Measurements from ENCODE around the gene GIMAP8.

GIMAP8 gene

GRCh38 chr7:150412016-150412415 is 38.4 kb upstream of the GIMAP8 start:
- DNase-seq: no peak

GRCh38 chr7:150412518-150413488 is 37.6 kb upstream of the GIMAP8 start:
- no peak for DNase-seq

DNA sequence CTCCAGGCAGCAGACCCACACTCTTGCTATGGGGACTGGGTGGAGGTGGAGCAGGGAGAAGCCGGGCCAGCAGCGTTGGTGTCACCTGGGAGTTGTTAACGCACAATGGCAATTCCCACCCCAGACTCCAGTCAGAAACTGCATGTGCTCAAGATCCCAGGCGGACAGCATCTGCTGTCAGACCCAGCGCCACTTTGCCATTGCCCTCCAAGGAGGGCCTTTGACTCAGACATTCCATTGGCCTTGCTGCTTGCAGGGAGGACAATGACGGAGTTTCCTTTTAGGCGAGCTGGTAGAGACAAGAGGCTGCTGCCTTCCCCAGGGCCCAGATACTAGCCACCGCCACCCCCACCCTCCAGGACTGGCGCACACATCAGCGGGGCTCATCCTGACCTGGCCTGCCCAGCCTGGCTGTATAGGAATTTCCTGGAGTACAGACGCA is 36.8 kb upstream of the GIMAP8 start:
- DNase-seq: no peak

DNA sequence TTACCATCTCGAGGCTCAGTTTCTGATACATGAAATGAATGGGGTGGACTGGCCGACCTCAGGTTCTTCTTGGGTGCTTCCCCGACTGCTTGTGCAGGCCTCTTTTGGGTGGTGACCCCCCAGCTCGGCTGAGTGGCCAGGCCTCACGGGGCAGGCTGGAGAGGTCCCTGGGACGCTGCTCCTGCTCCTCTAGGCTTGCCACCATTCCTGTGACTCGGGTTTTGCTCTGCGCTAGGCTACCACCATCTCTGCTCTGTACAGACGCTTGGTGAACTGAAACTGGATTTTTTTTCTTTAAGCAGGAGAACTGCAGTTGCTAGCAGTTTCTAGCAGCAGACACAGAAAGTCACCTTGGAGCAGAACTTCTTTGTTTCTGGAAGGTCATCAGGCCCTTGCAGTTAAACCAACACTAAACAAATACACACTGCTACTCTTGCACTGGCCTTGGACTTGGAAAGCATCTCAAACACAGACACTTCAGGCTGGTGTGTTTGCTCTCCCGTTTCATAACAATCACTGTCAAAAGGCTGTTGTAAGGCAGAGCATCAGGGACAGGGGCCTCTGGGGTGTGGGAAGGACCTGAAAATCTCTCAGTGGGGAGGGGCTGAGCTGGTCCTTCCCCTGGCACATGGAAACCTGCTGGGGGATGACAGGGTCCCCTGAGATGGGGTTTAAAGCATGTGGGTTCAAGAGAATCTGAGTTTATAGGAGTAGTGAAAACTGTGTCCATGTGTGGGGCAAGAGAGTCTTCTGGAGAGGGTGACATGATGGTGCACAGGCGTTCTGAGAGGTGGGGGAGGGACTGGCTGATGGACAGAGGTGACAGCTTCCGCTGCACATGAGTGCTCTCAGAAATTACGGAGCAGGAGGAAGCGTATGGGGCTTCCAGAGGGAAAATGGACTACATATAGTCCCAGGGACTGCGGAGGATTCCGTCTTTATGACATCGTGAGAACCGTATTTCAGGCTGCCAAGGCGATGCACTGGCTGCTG is 35.0 kb upstream of the GIMAP8 start:
- no peak for DNase-seq

GRCh38 chr7:150417239-150417638 is 33.2 kb upstream of the GIMAP8 start:
- no peak for DNase-seq

DNA sequence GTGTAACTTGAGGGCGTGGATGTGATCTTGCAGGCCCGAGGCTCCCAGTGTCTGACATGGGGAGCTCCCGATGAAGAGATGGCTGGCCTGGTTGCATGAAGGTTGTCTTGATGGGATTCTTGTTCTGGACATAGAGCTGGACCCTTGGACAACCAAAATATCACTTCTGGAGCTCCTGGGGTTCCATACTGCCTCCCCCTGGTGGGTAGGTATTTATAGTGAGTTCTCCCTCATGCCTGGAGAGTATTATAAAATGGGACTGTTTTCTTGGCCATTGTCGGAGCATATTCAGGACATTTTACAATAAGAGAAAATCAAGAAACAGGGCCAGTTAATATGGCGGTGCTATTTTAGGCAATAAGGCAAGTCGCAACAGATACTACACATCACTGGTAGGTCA is 32.6 kb upstream of the GIMAP8 start:
- DNase-seq: no peak

DNA sequence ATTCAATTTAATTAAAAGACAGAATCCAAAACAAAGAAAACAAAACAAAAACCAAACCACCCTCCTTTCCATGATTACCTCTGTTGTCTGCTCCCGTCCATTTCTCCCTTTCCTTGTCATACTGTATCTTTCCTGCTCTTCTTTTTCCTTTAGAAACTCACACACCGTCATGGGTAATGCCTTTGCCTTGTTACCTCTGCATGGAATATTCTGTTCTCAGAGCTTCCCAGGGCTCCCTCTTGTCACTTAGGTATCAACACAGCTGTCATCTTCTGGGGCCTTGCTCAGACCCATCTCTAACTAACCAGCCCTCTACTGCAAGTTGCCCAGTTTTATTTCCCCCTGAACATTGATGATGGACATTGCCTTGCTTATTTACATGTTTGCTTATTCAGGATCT is 30.2 kb upstream of the GIMAP8 start:
- no peak for DNase-seq

GRCh38 chr7:150420987-150421674 is 29.3 kb upstream of the GIMAP8 start:
- peak; percentile 67 for DNase-seq

- no peak for DNase-seq
Observed at GRCh38 chr7:150421831-150422230, 28.6 kb upstream of the GIMAP8 start.

DNA sequence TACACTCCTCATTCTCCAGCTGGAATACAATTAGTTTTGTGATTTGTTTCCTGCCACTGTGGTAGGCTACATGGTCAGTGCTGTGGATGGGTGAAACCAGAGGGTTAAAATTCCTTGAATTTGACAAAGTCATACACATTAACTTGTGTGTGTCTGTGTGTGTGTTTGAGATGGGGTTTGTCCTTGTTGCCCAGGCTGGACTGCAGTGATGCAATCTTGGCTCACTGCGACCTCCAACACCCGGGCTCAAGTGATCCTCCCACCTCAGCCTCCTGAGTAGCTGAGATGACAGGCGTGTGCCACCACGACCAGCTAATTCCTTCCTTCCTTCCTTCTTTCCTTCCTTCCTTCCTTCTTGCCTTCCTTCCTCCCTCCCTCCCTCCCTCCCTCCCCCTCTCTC is 24.8 kb upstream of the GIMAP8 start:
- no peak for DNase-seq

- DNase-seq: no peak
Observed at GRCh38 chr7:150428671-150429451, 21.6 kb upstream of the GIMAP8 start.

DNA sequence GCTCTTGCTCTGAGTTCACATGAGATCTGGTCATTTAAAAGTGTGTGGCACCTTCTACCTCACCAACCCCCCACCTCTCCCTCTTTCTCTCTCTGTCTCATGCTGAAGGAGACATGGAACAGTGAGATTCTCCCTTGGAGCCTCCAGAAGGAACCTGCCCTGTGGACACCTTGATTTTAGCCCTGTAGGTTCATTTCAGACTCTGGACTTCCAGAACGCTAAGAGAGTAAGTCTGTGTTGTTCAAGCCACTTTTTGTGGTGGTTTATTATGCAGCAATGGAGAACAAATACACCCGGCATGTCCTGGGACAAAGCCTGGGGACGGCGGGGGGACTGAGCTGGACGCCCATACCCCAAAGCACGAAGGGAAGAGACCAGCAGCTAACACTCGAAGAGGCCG is 20.7 kb upstream of the GIMAP8 start:
- DNase-seq: no peak

DNA sequence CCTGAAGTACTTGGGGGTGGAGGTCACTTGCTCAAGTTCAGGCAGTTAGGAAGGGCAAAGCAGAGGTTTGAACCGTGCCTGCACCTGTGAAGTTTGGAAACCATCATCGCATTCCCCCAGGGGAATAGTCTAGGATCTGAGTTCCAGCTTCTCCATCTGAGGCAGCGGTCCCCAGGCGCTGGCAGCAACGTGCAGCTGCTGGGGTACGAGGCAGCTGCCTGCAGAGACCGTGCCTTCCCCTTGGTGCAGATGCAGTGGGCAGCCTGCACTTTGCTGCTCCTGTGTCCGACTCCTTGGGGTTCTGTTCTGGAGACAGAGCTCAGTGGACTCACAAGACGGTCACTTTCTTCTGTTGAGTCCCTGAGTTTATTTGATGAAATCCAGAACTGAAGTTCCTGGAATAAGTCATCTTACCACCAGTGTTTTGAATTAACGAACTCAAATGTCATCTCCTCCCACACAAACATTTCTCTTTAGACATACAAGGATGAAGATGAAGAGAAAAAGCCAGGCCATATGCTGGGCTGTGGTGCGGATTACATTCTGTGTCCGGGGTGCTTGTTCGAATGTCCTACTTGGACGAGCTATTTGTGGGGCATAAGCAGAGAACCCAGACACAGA is 19.9 kb upstream of the GIMAP8 start:
- DNase-seq: no peak

GRCh38 chr7:150431839-150432658 is 18.4 kb upstream of the GIMAP8 start:
- no peak for DNase-seq

DNA sequence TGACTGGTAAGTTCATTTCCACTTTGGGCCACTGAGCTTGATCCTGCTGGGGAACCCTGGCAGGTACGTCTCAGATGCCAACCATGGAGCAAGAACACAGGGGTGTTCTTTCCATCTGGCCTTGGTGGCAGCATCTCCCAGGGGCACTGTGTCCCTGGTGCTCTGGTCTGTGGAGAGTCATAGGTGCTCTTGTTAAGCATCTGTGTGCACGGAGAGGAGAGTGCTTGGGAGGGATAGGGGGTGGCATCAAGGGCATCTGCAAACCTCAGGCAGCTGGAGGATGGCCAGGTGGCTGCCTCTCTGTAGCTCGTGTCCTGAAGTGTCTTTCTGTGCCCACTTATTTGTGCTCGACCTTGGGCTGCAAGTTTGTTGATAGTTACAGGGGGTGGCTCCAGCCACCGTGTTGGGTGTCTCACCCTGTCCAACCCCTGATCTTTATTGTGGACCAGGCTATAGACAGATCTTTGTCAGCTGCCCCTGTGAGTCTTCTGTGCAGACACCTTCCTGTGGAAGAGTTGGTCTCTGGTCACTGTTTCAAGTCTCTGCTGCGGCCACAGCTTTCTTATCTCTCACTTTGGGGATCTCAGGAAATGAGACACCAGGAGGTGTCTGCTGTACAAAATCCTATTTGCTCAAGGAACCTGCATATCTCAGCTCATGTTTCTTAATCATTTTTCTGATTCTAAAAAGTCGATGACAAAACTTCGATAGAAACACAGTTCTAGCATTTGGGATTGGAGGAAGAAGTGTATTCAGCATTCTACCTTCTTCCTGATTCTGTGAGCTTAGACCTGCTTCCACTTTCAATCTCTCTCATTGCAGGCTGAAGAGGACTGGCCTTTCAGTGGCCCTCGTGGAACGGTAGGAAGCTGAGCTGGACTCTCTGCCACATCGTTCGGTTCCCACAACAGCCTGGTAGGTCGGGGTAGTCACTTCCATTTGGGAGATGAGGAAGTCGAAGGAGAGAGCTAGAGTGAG is 17.2 kb upstream of the GIMAP8 start:
- DNase-seq: no peak

DNA sequence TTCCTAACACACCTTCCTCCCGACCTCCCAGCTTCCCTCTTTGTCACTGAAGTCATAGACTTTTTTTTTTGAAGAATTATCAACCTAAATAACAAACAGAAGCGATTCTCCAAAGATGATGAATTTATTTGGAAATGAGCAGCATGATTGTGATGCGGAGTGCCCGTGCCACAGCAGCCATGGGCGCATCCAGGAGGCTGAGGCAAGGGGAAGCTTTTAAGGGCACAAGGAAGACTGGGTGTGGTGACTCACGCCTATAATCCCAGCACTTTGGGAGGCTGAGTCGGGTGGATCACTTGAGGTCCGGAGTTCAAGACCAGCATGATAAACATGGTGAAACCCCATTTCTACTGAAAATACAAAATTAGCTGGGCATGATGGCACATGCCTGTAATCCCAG is 16.2 kb upstream of the GIMAP8 start:
- DNase-seq: no peak

- no peak for DNase-seq
Observed at GRCh38 chr7:150435047-150435389, 15.4 kb upstream of the GIMAP8 start.

DNA sequence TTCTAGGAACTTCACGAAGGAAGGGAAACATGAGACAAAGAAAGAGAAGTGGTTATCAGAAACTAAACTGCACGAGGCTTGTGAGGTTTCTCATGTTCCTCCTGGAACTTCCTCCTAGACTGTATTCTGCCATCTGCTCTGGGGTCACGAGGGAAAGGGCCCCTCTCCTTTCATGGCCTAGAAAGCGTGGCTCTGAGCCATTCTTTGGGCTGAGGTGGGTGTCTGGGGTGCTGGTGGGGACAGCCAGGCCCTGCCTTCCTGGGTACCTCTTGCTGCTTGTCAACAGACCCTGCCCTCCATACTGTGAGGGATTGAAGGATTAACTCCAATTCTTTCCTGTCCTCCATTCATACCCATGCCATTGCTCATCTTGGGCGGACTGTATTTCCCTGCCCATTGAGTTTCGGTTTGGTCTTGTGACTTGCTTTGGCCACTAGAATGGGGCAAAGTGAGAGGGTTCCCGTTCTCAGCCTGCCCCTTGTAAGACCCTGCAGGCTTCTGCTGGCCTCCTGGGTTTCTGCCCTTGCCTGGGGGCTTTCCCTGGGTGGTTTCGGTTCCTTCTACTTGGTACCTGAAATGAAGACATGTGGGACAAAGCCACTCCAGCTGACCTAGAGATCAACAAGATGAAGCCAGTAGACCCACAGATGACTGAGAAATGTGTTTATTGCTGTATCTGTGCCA is 14.9 kb upstream of the GIMAP8 start:
- no peak for DNase-seq

DNA sequence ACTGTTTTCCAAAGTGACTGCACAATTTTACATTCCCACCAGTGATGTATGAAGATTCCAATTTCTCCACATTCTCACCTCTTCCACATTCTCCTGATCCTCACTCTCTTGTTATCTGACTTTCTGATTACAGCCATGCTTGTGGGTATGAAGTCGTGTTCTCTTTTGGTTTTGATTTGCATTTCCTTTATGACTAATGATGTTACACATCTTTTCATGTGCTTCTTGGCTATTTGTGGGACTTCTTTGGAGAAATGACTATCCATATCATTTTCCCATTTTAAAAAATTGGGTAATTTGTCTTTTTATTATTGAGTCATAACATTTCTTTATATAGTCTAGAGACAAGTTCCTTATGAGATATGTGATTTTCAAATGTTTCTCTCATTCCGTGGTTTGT is 10.5 kb upstream of the GIMAP8 start:
- DNase-seq: no peak
